NK-92 (cell line): ENCODE results near the gene ERVMER34-1.

Source experiments
- DNase-seq: peaks from one replicate; lab custom pipeline; 2025; ENCODE audit not compliant: unreplicated experiment; lab: John Stamatoyannopoulos, UW

The ERVMER34-1 gene

DNA sequence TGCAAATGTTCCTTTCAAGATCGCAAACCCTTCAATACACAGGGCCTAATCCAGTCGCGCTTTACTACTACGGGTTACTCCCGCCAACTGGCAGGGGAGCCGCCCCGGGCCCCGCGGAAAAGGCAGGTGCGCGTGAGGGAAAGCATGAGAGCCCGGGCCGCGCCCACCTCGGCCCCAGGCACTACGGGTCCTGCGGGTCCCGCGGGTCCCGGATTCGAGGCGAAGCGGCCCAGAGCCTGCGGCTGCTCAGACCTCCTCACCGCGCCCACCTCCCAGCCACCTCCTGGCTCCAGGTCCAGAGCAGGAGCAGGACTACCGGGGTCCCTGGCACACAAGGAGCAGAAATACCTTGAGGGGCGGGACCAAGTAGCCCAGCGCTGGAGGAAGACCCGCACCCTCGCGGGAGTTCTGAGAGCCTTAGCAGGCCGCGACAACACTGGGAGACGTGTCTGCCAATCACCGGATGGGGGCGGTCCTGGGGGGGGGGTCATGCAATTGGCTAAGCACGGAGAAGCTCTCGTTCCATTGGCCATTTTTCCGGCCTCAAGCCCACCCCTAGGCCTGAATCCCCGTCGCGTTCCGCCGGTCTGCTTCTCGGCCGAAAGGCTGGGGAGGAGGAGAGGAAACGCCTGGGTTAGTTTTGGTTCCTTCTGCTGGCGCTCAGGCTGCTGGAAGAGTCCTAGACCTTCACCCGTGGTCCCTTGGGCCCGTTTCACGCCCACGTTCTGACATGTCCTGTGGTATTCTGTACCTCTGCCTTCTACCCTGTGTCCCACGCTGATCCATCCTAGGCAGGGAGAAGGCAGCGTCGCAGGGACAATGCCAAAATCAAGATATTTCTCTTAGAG lies 29.0 kb downstream of the ERVMER34-1 start:
- DNase-seq = peak; percentile 50

DNA sequence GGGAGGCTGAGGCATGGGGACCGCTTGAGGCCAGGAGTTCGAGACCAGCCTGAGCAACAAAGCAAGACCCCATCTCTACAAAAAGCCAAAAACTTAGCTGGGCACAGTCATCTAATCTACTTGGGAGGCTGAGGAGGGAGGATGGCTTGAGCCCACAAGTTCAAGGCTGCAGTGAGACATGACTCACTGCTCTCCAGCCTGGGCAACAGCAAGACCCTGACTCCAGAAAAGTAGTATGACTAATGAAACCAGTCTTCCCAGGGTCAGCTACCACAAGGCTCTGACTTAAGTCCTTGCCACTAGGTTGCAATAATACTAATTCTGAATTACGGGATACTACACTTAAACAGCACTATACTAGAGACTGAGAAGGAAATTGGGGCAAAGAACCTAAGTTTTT lies 33.1 kb downstream of the ERVMER34-1 start:
- no peak for DNase-seq

DNA sequence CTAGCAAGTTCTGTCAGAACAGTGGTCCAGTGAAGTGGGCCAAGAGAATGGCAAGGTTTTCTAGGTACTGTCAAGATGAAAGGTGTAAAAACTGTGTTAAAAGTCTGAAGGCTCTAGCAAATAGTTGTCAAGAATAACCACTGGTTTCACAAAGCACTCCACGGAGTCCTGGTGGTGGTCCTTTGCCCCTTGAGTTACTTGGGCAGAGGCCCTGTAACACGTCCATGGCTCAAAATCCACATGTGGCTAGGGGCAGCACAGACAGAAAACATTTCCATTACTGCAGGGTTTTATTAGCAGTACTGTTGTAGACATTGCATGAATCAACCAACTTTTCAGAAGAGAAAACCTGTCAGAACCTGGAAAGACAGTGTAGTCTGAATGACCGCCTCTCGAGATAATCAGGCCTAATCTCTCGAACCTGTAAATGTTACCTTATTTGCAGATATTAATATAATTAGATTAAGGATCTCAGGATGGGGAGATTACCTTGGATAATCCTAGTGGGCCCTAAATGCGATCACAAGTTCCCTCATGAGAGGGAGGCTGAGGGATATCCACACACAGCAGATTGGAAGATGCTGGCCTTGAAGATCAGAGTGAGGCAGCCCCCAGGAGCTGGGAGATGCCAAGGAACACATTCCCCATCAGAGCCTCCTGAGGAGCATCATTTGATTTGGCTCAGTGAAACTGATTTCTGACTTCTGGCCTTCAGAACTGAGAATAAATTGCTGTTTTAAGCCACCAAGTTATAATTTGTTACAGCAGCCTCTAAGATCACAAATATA lies 34.7 kb downstream of the ERVMER34-1 start:
- no peak for DNase-seq

DNA sequence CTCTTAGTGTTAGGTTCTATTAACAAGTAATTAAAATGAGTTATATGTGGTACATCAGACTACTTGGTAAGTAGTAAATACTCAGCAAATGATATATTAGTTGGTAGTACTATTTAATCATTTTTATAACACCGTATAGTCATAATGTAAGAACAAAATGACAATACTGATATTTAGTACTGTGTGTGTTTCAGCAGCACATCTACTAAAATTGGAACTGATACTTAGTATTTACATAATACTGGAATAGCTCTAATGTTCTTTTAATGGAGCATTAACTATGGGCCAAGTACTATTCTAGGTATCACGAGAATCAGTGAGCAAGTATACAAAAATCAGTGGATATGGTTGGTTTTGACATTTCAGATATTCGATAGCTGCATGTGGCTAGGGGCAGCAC lies 35.3 kb downstream of the ERVMER34-1 start:
- DNase-seq = no peak

DNA sequence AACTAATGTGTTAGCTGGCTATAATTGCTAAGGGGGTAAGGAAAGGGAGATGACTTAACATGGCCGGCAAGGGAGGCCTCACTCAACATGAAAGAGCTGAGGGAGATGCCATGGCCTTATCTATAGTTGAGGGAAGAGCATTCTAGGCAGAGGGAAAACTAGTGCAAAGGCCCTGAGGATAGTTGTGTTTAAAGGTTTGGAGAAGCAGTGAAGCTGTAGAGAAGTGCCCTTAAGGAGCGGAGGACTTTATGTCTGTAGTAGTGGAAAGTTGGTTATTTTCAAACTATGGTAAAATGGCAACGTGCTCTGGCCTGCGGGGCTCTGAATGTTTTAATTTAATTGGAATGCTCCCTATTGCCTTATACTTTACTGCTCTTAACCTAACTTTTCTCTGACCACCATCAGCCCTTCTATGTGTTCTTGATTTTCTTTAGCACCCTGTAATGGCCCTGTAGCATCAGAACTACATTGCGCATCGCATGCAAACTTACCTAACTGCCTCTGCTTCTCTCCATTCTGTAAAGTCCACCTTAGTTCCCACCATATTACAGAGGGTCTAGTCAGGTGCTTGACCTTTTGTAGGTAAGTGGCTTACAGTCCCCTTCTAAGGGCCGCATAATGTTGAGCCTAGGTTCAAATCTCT lies 35.8 kb downstream of the ERVMER34-1 start:
- DNase-seq = no peak

DNA sequence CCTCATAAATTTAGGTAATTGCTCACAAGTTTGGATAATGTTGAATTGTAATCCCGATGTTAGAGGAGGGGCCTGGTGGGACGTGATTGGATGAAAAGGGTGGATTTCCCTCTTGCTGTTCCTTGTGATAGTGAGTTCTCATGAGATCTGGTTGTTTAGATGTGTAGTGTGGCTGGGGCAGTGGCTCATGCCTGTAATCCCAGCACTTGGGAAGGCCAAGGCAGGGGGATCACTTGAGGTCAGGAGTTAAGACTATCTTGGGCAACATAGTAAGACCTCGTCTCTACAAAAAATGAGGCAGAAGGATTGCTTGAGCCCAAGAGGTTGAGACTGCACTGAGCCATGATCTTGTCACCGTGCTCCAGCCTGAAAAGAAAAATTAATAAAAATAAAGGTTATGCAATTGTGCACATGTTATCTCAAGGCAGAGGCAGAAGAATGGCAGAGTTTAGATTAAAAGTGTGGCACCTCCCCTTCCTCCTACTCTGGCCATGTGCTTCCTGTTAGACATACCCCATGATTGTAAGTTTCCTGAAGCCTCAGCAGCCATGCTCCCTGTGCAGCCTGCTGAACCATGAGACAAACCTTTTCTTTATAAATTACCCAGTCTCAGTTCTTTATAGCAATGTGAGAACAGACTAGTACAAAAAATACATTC lies 36.5 kb downstream of the ERVMER34-1 start:
- no peak for DNase-seq

DNA sequence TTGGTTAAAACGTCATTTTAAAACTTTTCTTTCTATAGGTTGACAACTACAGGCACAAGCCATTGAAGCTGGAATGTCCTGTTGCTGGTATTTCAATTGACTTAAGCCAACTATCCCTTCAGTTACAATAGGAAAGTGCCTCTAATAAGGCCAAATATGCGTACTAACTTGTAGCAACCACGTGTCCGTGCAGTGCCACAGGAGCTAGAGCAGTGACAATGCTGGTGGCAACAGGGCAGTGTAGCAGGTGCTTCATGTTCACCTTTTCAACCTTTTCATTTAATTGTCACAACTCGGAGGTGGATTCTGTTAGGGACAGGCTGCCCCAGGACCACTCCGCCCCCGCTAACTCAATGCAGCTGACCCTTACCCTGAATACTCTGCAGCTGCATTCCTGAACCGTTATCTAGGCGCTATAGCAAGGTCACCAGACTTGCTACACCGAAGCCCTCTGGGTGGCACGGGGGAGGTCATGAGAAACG lies 37.7 kb downstream of the ERVMER34-1 start:
- no peak for DNase-seq

DNA sequence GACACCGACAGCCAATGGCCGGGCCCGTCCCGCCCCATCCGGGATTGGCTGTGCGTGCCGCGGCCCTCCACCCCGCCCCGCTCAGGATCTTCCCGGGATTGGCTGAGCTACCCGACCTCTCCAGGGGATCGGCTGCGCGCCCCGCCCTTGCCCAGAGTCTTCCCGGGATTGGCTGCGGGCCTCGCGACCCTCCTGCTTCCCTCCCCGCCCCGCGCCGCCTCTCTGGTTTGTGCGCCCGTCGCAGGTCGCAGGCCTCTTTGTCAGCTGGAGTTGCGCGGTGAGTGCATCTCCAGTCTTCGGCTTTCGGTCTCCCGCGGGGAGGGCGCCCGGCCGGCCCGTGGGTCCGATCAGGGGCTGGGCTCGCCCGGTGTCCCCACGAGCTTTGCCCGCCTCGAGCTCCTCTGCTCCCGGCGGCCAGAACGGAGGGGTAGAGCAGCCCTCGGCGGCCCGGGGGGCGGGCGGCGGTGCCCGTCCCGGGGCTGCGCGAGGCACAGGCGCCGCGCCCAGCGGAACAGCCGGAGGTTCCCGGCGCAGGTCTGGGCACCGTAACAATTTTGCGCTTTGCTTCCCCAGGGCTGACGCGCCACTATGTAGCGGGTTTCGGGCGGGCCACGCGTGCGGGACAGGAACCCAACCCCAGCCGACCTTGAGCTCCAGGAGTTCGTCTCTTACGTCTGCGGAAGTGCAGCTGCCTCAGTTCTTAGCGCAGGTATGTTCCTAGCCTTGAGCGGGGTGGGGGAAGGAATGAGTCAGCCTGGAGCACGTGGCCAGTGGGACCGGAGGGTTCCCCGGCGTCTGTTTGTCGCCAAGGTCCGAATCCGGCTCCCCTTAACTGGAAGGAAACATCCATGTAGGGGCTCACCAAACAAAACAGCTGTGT lies 38.7 kb downstream of the ERVMER34-1 start:
- peak; percentile 82 for DNase-seq

DNA sequence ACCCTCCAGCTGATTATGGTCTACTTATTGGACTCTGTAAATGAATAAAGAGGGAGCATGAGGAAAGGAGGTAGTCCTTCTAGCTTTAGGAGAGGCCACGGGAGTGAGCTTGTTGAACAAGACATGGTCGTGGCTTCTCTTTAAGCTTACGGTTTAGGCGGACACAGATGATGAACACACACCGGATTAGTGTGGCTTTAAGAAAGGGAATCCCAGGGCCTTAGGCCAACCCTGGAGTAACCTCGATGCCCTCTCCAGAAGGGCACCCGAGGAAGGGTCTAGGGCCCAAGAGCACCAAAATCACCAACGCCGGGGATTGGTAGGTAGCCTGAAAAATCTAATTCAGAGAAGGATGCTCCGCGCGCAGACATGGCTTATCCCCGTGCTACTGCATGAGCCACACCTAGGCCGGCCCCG lies 39.4 kb downstream of the ERVMER34-1 start:
- DNase-seq = no peak

DNA sequence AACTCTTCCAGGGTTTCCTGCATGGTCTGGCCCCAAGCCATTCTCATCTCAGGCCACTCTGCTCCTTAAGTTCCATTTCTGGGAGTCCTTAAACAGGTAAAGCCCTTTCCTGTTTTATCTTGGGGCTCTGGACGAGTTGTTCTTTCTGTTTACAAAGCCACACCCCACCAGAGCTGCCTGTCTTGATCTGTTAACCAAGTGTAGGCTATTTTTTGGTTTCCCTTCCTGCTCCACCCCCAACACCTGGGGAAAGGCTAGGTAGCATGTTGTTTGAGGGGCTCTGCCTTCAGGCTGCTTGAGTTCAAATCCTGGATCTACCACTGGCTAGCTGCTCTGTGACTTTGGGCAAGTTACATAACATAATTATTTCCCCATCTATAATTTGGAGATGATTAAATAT lies 40.0 kb downstream of the ERVMER34-1 start:
- DNase-seq = no peak

DNA sequence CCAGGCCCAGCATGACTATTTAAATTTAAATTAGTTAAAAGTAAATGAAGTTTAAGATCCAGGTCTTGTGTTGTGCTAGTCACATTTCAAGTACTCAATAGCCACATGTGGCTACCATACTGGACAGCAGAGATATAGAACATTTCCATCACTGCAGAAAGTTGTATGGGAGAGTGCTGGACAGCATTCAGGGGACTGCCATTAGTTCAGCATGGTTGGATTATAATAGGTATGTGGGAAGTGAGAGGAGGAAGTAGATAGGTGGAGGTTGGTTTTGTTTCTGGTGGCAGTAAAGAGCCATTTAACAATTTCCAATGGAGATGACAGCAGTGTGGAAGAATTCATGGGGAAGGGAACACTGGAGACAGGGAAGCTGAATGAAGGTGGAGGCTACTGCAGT lies 42.1 kb downstream of the ERVMER34-1 start:
- no peak for DNase-seq

DNA sequence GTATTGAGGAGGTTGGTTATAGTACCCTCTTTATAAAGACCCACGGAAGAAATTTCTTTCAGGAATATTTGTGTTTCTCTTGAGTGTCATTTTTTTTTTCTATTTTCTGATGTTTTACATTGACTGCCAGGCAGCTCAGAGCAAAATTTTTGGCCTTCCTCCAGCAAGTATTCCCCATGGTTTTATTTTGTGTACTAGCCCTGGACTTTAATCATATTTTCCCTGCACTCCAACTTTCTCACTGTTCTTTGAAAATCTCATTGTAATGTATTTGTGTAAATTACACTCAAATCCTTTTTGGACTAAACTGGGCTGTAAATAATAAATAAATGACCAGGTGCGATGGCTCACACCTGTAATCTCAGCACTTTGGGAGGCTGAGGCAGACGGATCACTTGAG lies 46.6 kb downstream of the ERVMER34-1 start:
- no peak for DNase-seq

DNA sequence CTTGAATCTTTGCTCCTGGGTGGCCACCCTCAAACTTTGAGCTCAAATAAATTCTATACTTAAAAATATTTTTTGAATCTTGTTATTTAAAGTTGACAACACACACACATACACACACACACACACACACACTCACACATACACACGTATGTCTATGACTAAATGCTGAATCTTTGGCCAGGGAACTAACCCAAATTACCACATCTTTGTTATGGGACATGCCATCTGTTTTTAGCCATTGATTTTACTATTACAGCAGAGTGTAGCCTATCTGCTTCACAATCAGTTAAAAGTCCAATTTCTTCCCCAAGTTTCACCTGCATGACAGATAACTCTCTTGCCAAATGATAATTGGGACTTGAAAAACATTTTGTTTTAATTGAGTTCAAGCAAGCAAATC lies 47.1 kb downstream of the ERVMER34-1 start:
- DNase-seq = no peak

DNA sequence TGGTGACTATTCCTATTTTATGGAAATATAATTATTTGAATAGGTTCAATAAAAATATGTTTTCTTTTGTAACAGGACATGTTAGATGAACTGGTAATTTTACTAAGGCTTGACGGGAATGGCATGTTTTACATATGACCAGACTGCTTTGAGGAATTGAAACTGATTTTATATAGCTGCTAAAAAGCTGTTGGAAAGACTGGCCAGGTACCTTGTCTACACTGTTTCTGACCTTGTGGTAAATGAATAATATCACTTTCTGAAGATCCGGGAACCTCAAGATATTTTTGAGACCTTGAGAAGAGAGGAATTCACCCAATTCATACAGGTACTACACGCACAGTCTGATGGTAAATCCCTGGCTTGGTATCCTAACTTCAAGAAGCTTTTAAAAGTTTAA lies 50.0 kb downstream of the ERVMER34-1 start:
- DNase-seq = no peak

DNA sequence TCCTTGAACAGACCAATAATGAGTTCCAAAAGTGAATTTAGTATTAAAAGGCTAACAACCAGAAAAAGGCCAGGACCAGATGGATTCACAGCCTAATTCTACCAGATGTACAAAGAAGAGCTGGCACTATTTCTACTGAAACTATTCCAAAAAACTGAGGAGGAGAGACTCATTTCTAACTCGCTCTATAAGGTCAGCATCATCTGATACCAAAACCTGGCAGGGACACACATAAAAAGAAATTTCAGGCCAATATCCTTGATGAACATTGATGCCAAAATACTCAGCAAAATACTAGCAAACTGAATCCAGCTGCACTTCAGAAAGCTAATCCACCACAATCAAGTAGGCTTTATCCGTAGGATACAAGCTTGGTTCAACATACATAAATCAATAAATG lies 56.3 kb downstream of the ERVMER34-1 start:
- DNase-seq = no peak

DNA sequence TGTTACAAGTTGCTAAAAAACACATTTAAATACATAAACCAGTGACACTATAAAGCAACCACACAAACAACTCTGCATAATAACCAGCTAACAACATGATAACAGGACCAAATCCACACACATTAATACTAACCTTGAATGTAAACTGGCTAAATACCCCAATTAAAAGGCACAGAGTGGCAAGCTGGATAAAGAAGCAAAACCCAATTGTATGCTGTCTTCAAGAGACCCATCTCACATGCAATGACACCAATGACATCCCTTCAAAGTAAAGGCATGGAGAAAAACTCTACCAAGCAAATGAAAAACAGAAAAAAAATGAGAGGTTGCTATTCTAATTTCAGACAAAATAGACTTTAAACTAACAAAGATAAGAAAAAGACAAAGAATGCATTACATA lies 57.7 kb downstream of the ERVMER34-1 start:
- no peak for DNase-seq
